Upper lobe of left lung (tissue), 6 donors: Measurements from ENCODE around the gene ALAD. TPM values are rescaled to one million over a fixed set of nuclear protein-coding genes. Genes with fewer than 3 reads are reported as not detected.

Experiments
- ATAC-seq, 2 donors: fragments of 200-7000 bp; cut with Tn5 transposase; one replicate each; pipeline ENCODE4 v1.9.1; 2022; ENCODE audit warnings: mild to moderate bottlenecking in 2 of 2, moderate library complexity in 2 of 2; ENCODE audit not compliant: low FRiP score in 2 of 2
- DNase-seq, 2 donors: peaks; one replicate each; pipeline ENCODE4 v3.0.0-alpha.2; 2019 to 2020
- H3K27ac ChIP-seq, 4 donors: fragments of 200-600 bp; sonication (generic); one replicate each; pipeline ENCODE4 v1.5.1; 2016 to 2019
- H3K27me3 ChIP-seq, 4 donors: fragments of 200-600 bp; sonication (generic); one replicate each; pipeline ENCODE4 v1.5.1; 2017 to 2019
- H3K36me3 ChIP-seq, 4 donors: fragments of 200-600 bp; sonication (generic); one replicate each; pipeline ENCODE4 v1.5.1; 2016 to 2019
- H3K4me1 ChIP-seq, 4 donors: fragments of 200-600 bp; sonication (generic); one replicate each; pipeline ENCODE4 v1.5.1; 2018 to 2019
- H3K4me3 ChIP-seq, 4 donors: fragments of 200-600 bp; sonication (generic); one replicate each; pipeline ENCODE4 v1.5.1; 2017 to 2019; ENCODE audit warnings: mild to moderate bottlenecking in 2 of 4, moderate library complexity in 1 of 4
- H3K9me3 ChIP-seq, 4 donors: fragments of 200-600 bp; sonication (generic); one replicate each; pipeline ENCODE4 v1.5.1; 2018 to 2019
- EP300 ChIP-seq, 4 donors: sonication (generic); formaldehyde crosslinking; IDR thresholded peaks; one replicate each; pipeline ENCODE4 v1.5.1; 2017; ENCODE audit warnings: antibody characterized with exemption in 4 of 4, control low read depth in 2 of 4
- POLR2A ChIP-seq, 4 donors: fragments of 450-650 bp; IDR thresholded peaks; one replicate each; pipeline ENCODE4 v1.5.1; 2016 to 2017; ENCODE audit warnings: antibody characterized with exemption in 4 of 4, mild to moderate bottlenecking in 2 of 4
- POLR2AphosphoS5 ChIP-seq, 2 donors: sonication (generic); formaldehyde crosslinking; IDR thresholded peaks; one replicate each; pipeline ENCODE4 v1.5.1; 2017; ENCODE audit warnings: antibody characterized with exemption in 2 of 2
- WGBS, 2 donors: methylation state at CpG; one replicate each; pipeline ENCODE4 v1.1.5; 2017 to 2018; 5-methylcytosine and 5-hydroxymethylcytosine counted together
- total RNA-seq, 6 donors: library from RNA; depleted of rRNA in 4 of 6; stranded (reverse); fragments of >200 nt in 4 of 6; gene quantifications; one replicate each; pipeline versions ENCODE4 v1.1.0 to v1.2.1, GENCODE V29; 2016 to 2021
- TF ChIP-seq, protein P1 (sequence below), 6 experiments: fragments of 450-650 bp in 4 of 6; fragments of 200-600 bp in 2 of 6; sonication (generic) in 2 of 6; IDR thresholded peaks; one replicate each; pipeline ENCODE4 v1.5.1; 2016 to 2019; ENCODE audit warnings: antibody characterized with exemption in 6 of 6
- donor health status: DM: no; HTN: no; CAD: no; lungs with moderate emphysema.
- donor health status: DM: no; HTN: yes; CAD: no; lungs with severe emphysema.

ALAD gene
- total RNA-seq, 6 donors from 2014 or later: 30.6 to 48.2 (median 38.2) TPM

DNA sequence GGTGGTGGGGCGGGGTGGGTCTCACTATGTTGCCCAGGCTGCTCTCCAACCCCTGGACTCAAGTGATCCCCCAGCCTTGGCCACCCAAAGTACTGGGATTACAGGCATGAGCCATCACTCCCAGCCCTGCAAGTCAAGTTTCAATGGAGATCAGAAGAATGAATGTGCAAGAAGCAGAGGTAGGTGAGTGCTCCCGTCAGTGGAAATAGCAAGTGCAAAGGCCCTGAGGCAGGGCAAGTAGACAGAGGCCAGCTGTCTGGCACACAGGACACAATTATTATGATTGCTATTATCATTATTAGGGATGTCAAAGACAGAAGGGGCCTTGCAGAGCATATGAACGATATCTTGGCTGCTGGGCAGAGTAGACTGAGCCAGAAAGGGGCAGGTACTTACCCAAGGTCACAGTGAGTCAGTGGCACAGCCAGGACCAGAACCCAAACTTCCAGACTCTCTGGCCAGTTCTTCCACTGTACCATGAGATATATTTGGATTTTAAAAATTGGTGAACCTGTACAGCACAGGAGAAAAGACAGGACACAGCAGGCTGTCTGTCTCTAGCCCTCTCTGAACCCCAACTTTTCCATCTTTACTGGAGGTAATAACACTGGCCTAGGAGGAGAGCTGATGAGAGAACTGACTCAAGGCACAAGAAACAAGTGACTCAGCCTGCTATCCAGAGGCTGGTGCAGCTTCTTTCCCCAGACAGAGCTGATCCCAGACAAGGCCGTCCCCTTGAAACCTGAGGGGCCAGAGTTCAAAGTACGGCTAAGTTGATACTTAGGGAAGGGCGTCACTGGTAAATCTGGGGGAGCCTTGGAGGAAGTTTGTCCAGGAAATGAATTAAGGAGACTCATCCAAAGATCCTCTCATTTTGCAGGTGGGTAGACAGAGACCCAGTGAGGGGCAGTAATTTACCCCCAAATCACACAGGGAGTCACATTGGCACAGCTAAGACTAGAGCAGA lies 25.7 kb downstream of the ALAD start:
- 68 to 84% methylated on average over 6 of the region's 6 CpGs for WGBS, 2 donors
- Histone ChIP-seq H3K27ac (peak overlapping the region in 2 of 4 donors; percentile 4 to 88), H3K4me3 (peak overlapping the region in 3 of 4 donors; percentile 68 to 79 (median 73)), H3K9me3 (no peaks in the 10 kb centered on the region), H3K36me3 (peaks cover 0 to 28% (median 15%) of the 10 kb centered on the region in 4 donors), H3K27me3 (no peaks in the 10 kb centered on the region), H3K4me1 (peaks cover 4 to 17% (median 9%) of the 10 kb centered on the region in 4 donors)
- no peak for ATAC-seq
- DNase-seq: no peak
- TF ChIP-seq EP300 (IDR thresholded peaks at IDR 0.05) (no peak), POLR2AphosphoS5 (IDR thresholded peaks at IDR 0.05) (no peak), POLR2A (IDR thresholded peaks at IDR 0.05) (no peak)
- TF ChIP-seq, protein P1, sequence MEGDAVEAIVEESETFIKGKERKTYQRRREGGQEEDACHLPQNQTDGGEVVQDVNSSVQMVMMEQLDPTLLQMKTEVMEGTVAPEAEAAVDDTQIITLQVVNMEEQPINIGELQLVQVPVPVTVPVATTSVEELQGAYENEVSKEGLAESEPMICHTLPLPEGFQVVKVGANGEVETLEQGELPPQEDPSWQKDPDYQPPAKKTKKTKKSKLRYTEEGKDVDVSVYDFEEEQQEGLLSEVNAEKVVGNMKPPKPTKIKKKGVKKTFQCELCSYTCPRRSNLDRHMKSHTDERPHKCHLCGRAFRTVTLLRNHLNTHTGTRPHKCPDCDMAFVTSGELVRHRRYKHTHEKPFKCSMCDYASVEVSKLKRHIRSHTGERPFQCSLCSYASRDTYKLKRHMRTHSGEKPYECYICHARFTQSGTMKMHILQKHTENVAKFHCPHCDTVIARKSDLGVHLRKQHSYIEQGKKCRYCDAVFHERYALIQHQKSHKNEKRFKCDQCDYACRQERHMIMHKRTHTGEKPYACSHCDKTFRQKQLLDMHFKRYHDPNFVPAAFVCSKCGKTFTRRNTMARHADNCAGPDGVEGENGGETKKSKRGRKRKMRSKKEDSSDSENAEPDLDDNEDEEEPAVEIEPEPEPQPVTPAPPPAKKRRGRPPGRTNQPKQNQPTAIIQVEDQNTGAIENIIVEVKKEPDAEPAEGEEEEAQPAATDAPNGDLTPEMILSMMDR (IDR thresholded peaks at IDR 0.05): no peak

DNA sequence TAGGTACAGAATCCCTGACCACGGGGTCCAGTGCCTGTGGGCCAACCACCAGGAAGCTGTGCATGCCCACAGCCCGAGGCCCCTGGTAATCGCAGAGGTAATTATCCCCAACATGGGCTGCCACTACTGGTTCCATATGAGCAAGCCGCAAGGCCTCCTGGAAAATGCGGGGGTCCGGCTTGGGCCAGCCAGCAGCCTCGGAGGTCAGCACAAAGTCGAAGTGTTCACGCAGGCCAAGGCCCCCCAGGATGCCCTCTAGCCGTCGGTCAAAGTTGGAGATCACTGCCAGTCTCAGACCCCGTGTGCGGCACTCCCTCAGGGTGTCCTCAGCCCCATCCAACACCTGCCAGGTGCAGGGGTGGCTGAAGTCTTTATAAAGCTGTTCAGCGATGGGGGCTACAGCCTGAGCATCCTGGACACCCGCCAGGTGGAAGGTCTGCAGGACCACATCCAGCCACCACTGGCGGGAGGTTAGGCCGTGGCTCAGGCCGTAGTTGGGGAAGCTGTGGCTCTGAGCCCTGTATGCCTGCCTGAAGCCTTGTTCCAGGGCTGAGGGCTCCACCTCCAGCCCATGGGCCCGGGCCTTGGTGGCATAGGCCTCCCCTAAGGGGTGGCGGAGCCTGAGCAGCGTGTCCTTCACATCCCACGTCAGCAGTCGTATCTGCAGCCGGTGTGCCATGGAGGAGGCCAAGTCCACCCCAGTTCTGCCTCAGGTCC lies 27.2 kb downstream of the ALAD start:
- Histone ChIP-seq H3K4me1 (peaks cover 4 to 17% (median 9%) of the 10 kb centered on the region in 4 donors), H3K4me3 (no peak overlapping the region), H3K27me3 (no peaks in the 10 kb centered on the region), H3K9me3 (no peaks in the 10 kb centered on the region), H3K36me3 (peaks cover 0 to 28% (median 15%) of the 10 kb centered on the region in 4 donors), H3K27ac (no peak overlapping the region)
- ATAC-seq: no peak
- TF ChIP-seq POLR2A (IDR thresholded peaks at IDR 0.05): no peak
- DNase-seq: peak in 1 of 2 donors; percentile 64
- 88 to 91% methylated on average over 11 to 24 of the region's 24 CpGs for WGBS, 2 donors

DNA sequence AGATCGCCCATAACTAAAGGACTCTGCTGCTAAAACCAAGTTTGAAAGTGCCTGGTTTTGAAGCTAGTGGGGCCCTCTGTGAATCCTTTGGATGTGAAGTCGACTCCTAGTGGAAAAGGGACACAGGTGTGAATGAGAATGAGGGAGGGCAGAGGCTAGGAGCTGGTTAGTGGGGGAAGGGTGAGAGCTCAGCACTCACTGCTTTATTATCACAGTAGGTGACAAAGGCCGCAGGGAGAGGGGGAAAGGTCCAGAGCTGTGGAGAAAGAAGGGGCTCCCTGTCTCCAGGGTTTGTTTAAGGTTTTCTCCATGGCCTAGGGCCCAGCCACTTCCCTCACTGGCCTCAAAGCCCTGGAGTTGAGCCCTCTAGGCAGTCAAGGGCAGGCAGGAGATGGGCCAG lies 27.8 kb downstream of the ALAD start:
- Histone ChIP-seq H3K27ac (no peak overlapping the region), H3K4me3 (no peak overlapping the region), H3K4me1 (peaks cover 4 to 17% (median 9%) of the 10 kb centered on the region in 4 donors), H3K27me3 (no peaks in the 10 kb centered on the region), H3K36me3 (peaks cover 0 to 28% (median 15%) of the 10 kb centered on the region in 4 donors), H3K9me3 (no peaks in the 10 kb centered on the region)
- DNase-seq (no peak), ATAC-seq (no peak)
- TF ChIP-seq, protein P1 (IDR thresholded peaks at IDR 0.05): no peak
- no peak for TF ChIP-seq POLR2AphosphoS5 (IDR thresholded peaks at IDR 0.05)
- TF ChIP-seq POLR2A (IDR thresholded peaks at IDR 0.05): no peak
- no peak for TF ChIP-seq EP300 (IDR thresholded peaks at IDR 0.05)
- WGBS, 2 donors: 75 to 79% methylated on average over 3 of the region's 3 CpGs

DNA sequence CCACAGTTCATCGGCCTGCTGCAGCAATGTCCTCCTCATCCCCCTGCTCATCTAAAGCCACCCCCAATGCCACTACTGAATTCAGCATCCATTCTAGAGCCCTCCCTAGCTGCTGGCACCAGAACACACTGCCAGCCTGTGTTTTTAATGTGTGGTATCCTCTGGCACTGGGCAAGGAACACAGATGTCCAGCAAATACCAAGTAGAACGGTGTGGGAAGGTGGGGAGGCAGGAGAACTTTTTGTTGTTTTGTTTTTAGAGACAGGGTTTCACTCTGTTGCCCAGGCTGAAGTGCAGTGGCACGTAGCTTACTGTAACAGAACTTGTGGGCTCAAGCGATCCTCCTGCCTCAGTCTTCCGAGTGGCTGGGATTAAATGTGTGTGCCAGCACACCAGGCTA lies 29.0 kb downstream of the ALAD start:
- H3K9me3 ChIP-seq: no peaks in the 10 kb centered on the region
- no peak for ATAC-seq
- DNase-seq: no peak
- H3K27ac ChIP-seq: no peak overlapping the region
- TF ChIP-seq, protein P1 (IDR thresholded peaks at IDR 0.05): no peak
- TF ChIP-seq POLR2AphosphoS5 (IDR thresholded peaks at IDR 0.05): no peak
- no peak for TF ChIP-seq EP300 (IDR thresholded peaks at IDR 0.05)
- no peak for TF ChIP-seq POLR2A (IDR thresholded peaks at IDR 0.05)
- no peaks in the 10 kb centered on the region for H3K27me3 ChIP-seq
- peaks cover 0 to 28% (median 15%) of the 10 kb centered on the region in 4 donors for H3K36me3 ChIP-seq
- H3K4me3 ChIP-seq: no peak overlapping the region
- WGBS, 2 donors: 84 to 91% methylated on average over 5 of the region's 5 CpGs
- H3K4me1 ChIP-seq: peaks cover 4 to 13% (median 8%) of the 10 kb centered on the region in 4 donors

DNA sequence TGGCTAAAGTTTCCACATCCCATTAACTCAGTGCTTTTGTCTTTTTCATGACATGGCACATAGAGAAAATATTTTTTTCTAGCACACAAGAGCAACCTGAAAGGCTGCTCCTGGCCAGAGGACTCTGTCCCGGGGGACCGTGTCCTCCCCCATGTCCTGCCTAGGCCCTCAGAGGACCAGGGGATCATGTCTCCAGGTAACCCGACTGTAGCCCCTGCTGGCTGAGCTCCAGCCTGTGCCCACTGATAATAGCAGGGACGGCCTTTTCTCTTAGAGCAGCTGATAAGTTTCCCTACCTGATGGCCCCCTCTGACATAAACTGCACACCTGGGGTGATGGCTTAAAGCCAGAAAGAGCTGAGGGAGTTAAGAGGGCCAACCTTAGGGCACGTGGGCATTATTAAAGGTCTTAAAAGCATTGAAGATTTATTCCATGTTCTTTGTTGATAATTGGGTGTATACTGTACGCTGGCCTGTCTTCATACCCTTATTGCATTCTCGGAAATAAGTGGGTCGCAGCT lies 30.2 kb downstream of the ALAD start:
- H3K27me3 ChIP-seq: no peaks in the 10 kb centered on the region
- no peak overlapping the region for H3K4me3 ChIP-seq
- TF ChIP-seq POLR2A (IDR thresholded peaks at IDR 0.05): no peak
- ATAC-seq (no peak), DNase-seq (no peak)
- no peaks in the 10 kb centered on the region for H3K9me3 ChIP-seq
- peaks cover 4 to 12% (median 5%) of the 10 kb centered on the region in 4 donors for H3K4me1 ChIP-seq
- no peak overlapping the region for H3K27ac ChIP-seq
- peaks cover 0 to 28% (median 15%) of the 10 kb centered on the region in 4 donors for H3K36me3 ChIP-seq
- 84 to 86% methylated on average over 8 of the region's 8 CpGs for WGBS, 2 donors
